Stimulated activated CD4-positive, alpha-beta T cell treated with anti-CD3 and anti-CD28 coated beads, TNF-alpha, amount 100 ng/mL, for 4 hours (primary cell): Measurements from ENCODE around the gene MTHFSD.

ENCODE experiments used
- DNase-seq, 3 experiments: peaks; one replicate each; pipeline ENCODE4 v3.0.0-alpha.2; 2020; ENCODE audit warnings: low read depth in 3 of 3

The MTHFSD gene

DNA sequence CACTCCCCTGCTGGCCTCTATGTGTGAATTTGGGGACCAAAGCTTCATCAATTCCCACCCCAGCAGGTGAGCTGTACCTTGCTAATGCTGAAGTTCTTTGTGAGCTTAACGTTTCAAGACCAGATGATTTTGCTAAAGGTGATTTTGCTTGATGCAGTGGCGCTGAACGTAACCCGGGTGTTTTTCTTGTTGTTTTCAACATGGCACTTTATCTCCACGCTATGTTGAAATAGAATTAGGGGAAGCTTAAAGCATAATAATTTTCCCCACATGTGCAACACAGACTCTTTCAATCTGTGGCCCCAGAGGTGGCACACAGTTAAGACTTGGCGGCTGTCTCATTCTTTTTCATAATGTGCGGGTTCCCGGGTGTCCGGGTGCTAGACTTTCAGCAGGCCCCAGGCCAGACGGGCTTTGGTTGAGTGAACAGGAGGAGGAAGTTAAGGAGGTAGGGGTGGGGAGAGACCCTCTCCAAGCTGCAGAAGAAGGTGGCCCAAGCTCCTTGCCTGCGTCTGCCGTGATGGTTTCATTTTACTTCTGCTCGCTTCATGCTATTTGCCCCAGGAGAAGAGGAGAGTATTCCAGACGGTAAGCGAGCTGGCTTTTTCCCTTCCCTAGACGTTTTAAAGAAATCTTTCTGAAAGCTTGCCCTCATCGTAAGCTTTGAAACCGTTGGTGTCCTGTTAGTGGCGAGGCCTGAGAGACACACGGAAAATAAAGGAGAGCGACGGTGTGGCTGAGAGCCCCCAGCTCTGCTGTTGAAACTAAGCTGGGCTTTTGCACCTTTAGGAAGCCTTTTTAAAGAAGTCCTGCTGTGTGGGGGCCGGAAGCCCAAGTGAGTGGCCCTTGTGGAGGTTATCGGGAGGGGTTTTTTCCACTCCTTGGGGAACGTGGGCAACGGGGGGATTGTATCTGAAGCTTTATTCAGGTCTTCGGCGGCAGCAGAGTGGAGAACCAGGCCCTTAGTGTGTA lies 15.8 kb upstream of the MTHFSD start:
- no peak for DNase-seq

DNA sequence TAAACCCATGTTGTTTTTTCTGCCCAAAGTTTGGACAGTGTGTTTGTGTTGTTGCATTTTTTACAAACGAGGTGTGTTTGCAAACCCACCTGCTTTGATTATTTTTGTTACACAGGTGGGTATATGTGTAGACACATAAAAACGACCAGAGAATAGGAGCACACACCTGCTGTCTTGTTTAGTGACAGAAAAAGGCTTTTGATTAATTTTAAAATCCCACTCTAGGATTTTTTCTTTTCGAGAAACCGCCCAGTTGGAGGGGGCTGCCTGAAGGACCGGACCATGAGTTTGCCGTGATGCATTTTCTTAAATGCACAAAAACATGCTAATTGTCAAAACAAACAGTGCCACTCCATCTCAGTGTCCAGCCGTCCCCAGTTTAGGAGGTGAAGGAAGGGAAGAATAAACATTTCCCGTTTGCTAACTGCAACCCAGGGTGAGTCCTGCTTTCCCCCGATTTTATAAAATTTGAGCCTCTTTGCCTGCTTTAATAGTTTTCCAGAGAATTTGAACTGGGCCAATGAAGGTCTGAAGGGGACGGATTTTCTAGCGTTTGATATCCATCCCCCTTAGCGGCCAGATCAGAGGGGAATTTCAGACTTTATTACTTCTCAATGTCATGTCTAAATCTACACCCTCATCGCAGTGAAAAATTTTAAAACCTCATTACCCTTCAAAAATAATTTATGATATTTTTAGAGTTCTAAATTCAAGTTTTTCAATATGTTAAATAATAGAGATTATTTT lies 14.8 kb upstream of the MTHFSD start:
- DNase-seq: no peak

GRCh38 chr16:86568677-86569623 lies 13.9 kb upstream of the MTHFSD start:
- no peak for DNase-seq

- DNase-seq: no peak
These were observed 12.9 kb upstream of the MTHFSD start for GRCh38 chr16:86567701-86568581.

DNA sequence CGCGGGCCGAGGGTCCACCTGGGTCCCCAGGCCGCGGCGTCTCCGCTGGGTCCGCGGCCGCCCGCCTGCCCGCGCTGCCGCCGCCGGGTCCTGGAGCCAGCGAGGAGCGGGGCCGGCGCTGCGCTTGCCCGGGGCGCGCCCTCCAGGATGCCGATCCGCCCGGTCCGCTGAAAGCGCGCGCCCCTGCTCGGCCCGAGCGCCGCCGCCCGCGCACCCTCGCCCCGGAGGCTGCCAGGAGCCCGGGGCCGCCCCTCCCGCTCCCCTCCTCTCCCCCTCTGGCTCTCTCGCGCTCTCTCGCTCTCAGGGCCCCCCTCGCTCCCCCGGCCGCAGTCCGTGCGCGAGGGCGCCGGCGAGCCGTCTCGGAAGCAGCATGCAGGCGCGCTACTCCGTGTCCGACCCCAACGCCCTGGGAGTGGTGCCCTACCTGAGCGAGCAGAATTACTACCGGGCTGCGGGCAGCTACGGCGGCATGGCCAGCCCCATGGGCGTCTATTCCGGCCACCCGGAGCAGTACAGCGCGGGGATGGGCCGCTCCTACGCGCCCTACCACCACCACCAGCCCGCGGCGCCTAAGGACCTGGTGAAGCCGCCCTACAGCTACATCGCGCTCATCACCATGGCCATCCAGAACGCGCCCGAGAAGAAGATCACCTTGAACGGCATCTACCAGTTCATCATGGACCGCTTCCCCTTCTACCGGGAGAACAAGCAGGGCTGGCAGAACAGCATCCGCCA lies 12.1 kb upstream of the MTHFSD start:
- no peak for DNase-seq

DNA sequence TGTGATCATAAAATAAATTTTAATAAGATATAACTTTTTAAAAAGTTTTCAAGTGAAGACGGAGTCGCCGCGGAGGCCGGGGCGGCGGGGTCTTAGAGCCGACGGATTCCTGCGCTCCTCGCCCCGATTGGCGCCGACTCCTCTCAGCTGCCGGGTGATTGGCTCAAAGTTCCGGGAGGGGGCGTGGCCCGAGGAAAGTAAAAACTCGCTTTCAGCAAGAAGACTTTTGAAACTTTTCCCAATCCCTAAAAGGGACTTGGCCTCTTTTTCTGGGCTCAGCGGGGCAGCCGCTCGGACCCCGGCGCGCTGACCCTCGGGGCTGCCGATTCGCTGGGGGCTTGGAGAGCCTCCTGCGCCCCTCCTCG lies 11.5 kb upstream of the MTHFSD start, which contains the start of gene FOXC2:
Gene FOXC2 (plus strand): TSS at position 229 of the 365 bp plus-strand sequence. CDS start 507 bp downstream, outside the sequence.
- no peak for DNase-seq

DNA sequence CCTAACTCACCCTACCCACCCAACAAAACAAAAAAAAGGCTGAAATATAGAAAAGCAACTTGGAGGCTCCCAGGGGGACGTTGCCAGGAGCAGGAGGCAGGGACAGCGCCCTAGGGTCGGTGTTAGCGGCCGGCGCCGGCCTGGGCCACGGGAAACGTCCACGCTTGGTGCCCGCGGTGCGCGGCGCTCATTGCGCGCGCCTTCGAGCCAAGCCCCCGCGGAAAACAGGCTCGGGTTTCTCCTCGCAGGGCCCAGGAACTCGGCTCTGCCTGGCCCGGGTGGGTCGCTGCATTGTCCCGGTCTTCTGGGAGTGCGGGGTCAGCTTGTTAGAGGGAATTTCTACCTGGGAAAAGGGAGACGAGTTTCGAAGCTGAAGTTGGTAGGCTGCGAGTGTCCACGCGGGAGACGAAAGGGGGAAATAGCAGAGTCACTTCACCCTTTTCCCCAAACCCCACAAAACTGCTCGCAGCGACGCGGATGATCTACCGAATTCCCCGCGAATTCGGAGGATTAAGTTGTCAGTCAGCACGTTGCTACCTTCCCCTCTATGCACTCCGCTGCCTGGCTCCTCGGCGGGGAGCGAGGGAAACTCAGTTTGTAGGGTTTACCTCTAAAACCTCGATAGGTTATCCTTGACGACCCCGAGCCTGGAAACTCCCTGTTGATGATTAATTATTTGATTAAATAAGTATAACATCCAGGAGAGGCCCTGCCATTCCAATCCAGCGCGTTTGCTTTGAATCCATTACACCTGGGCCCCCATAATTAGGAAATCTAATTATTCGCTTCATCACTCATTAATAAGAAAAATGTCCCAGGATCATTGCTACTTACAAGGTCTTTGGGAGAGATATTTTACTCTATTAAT lies 10.8 kb upstream of the MTHFSD start:
- no peak for DNase-seq

GRCh38 chr16:86565181-86565631 lies 10.2 kb upstream of the MTHFSD start:
- DNase-seq: no peak

DNA sequence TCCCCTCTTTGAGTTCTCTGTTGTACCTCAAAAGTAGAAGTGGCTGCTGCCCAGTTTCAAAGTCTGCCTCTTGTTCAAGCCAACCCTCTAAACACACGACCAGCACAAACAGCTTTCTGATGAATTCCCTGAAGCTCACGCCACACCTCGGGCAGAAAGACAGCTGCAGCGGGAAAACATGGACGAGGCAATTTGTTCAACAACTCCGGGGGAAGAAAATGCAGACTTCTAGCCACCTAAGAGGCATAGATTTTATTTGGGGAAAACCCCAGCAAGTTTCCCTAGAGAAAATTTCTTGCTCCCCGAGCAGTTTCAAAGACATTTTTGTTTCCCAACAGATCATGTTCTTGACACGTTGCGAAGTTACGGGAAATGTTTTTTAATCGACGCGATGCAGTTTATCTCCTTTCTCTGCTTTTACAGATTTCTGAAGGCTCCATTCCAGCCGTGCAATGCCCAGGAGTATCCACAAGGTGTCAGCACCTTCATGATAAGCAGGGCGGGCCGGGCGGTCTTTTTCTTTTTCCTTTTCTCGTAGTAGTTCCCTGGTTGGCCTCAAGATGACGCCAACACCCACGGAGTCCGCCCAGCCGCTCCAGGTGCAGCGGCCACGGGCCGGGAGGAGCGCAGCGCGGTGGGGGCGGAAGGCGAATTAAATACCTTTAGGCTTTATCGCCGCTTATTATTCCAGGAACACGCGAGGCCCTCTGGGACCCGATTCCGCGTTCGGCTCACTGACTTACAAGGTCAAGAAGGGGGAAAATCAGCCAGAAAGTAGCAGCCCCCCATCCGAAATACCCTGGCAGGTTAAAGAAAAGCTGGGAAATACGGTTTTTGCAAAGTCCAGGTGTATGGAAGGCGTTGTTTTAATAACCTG lies 8.7 kb upstream of the MTHFSD start:
- peak; percentile 69 to 80 (median 74) for DNase-seq

GRCh38 chr16:86562356-86562755 lies 7.3 kb upstream of the MTHFSD start:
- no peak for DNase-seq

- DNase-seq: no peak
These were observed 4.8 kb upstream of the MTHFSD start for GRCh38 chr16:86559802-86560305.

DNA sequence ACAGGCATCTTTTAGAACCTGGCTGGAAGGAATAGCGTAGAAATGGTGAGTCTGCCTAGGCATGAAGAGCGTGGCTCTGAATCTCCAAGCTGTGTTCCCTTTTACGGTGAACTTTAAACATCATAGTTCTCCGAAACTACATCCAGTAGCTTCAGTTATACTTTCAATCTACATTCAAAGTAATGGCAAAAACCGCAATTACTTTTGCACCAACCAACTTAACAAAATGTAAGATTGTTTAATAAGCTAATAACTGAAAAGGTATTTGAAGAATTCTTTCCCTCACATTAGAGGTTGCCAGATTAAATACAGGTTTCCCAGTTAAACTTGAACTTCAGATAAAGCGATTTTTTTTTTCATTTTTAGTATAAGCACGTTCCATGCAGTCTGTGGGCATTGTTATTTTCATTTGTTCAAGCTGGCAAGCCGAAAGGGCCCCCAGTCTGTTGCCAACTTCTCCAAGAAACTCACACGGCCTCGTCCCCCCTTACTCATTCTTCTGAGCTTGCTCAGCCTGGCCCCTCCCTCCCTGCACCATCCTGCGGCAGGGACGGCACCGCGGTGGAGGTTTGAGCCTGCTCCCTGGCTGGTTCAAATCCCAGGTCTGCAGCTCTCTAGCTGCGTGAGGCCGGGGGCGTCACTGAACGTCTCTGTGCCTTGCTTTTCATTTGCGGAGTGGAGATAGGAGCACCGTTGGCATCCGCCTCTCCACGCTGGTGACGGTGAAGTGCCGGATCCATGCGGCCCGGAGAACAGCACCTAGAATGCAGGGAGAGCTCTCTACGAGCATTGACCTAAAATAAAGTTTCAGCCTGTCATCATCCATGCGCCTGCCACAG lies 3.5 kb upstream of the MTHFSD start:
- no peak for DNase-seq

- DNase-seq: no peak
These were observed 2.6 kb upstream of the MTHFSD start for GRCh38 chr16:86557587-86557986.

- no peak for DNase-seq
These were observed 1.5 kb upstream of the MTHFSD start for GRCh38 chr16:86556576-86556975.

GRCh38 chr16:86555704-86556075 lies 655 bp upstream of the MTHFSD start:
- no peak for DNase-seq

DNA sequence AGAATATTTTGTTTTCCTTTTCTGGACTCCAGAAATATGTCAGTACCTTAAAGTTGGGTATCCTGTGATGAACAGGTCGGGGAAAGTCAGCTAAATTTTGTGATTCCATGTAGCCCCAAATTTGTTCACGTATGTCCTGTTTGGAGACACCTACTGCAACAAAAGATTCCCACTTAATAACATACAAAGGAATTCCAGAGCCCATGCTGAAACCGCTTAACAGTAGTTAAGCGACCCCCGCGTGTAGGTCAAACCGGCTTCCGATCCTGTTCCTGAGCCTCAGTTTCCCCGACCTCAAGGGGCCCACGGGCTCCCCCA lies 477 bp downstream of the MTHFSD start:
- no peak for DNase-seq

- no peak for DNase-seq
These were observed 1.7 kb downstream of the MTHFSD start for GRCh38 chr16:86553356-86553755.
